HepG2 (cell line): ENCODE measurements around the gene KBTBD2. TPM values are rescaled to one million over a fixed set of nuclear protein-coding genes. Genes with fewer than 3 reads are reported as not detected.

Experiments used
- ARNT2 ChIP-seq: sonication (generic); formaldehyde crosslinking; IDR thresholded peaks from 2 replicates; pipeline ENCODE4 v1.8.0; 2022; ENCODE audit warnings: mild to moderate bottlenecking, low read depth, missing genetic modification reagents, moderate library complexity
- CENPX ChIP-seq: sonication (generic); formaldehyde crosslinking; IDR thresholded peaks from 2 replicates; pipeline ENCODE4 v1.9.0; 2021; ENCODE audit warnings: mild to moderate bottlenecking, missing genetic modification reagents, moderate library complexity
- E2F2 ChIP-seq: sonication (generic); formaldehyde crosslinking; IDR thresholded peaks from 2 replicates; pipeline ENCODE4 v1.4.0; 2020; ENCODE audit warnings: missing genetic modification reagents, borderline replicate concordance
- EEA1 ChIP-seq: sonication (generic); formaldehyde crosslinking; IDR thresholded peaks from 2 replicates; pipeline ENCODE4 v1.5.1; 2020; ENCODE audit warnings: mild to moderate bottlenecking, missing genetic modification reagents, borderline replicate concordance
- HNRNPL ChIP-seq: fragments of 200-400 bp; formaldehyde crosslinking; IDR thresholded peaks from 2 replicates; pipeline ENCODE4 v1.6.1; 2017; ENCODE audit warnings: mild to moderate bottlenecking, low read depth, low read length
- IKZF1 ChIP-seq: fragments of 450-650 bp; IDR thresholded peaks from 2 replicates; pipeline ENCODE4 v1.7.1; 2016
- JARID2 ChIP-seq: sonication (generic); formaldehyde crosslinking; IDR thresholded peaks from 2 replicates; pipeline ENCODE4 v1.8.1; 2023; ENCODE audit warnings: missing genetic modification reagents, inconsistent platforms; ENCODE audit not compliant: insufficient replicate concordance
- KLF15 ChIP-seq: sonication (generic); formaldehyde crosslinking; IDR thresholded peaks from 2 replicates; pipeline ENCODE4 v1.8.1; 2023; ENCODE audit warnings: borderline replicate concordance, mild to moderate bottlenecking, inconsistent platforms, missing genetic modification reagents, mixed read lengths
- KMT2B ChIP-seq: IDR thresholded peaks from 2 replicates; pipeline ENCODE4 v1.6.1; 2016; ENCODE audit warnings: missing genetic modification reagents, missing compliant biosample characterization
- MAZ ChIP-seq, 2 experiments: sonication (generic) in 1 of 2; formaldehyde crosslinking in 1 of 2; IDR thresholded peaks; 2 replicates each; pipeline versions ENCODE4 v1.5.0 to v1.6.1; 2012 to 2020; ENCODE audit warnings: low read depth in 2 of 2, mild to moderate bottlenecking in 2 of 2, borderline replicate concordance in 1 of 2, improper control_type of control experiment in 1 of 2, low read length in 1 of 2, missing genetic modification reagents in 1 of 2, moderate library complexity in 1 of 2
- NBN ChIP-seq: fragments of 450-650 bp; conservative IDR thresholded peaks from 2 replicates; pipeline ENCODE4 v1.6.1; 2017
- PRDM15 ChIP-seq: sonication (generic); formaldehyde crosslinking; IDR thresholded peaks from 2 replicates; pipeline ENCODE4 v1.4.0; 2020; ENCODE audit warnings: missing genetic modification reagents
- SOX5 ChIP-seq: IDR thresholded peaks from 2 replicates; pipeline ENCODE4 v1.6.1; 2016; ENCODE audit warnings: borderline replicate concordance
- TMF1 ChIP-seq: sonication (generic); formaldehyde crosslinking; IDR thresholded peaks from 2 replicates; pipeline ENCODE4 v1.8.1; 2022; ENCODE audit warnings: low read depth, missing genetic modification reagents
- ZBTB8A ChIP-seq: sonication (generic); formaldehyde crosslinking; IDR thresholded peaks from 2 replicates; pipeline ENCODE4 v1.4.0; 2020; ENCODE audit warnings: mild to moderate bottlenecking, low read depth, missing genetic modification reagents, borderline replicate concordance
- ZFAT ChIP-seq: sonication (generic); formaldehyde crosslinking; conservative IDR thresholded peaks from 2 replicates; pipeline ENCODE4 v1.8.1; 2023; ENCODE audit warnings: missing genetic modification reagents, inconsistent platforms
- ZIK1 ChIP-seq: sonication (generic); formaldehyde crosslinking; IDR thresholded peaks from 2 replicates; pipeline ENCODE4 v1.5.0; 2020; ENCODE audit warnings: mild to moderate bottlenecking, low read depth, missing genetic modification reagents, borderline replicate concordance
- ZNF205 ChIP-seq: IDR thresholded peaks from 2 replicates; pipeline ENCODE4 v1.6.1; 2018; ENCODE audit warnings: missing biosample characterization, missing genetic modification reagents
- ZNF496 ChIP-seq: sonication (generic); formaldehyde crosslinking; IDR thresholded peaks from 2 replicates; pipeline ENCODE4 v1.8.1; 2023; ENCODE audit warnings: mild to moderate bottlenecking, moderate library complexity, missing genetic modification reagents; ENCODE audit not compliant: insufficient replicate concordance
- ZNF556 ChIP-seq: sonication (generic); formaldehyde crosslinking; IDR thresholded peaks from 2 replicates; pipeline ENCODE4 v1.4.0; 2020; ENCODE audit warnings: mild to moderate bottlenecking, missing genetic modification reagents, borderline replicate concordance
- ZNF607 ChIP-seq: sonication (generic); formaldehyde crosslinking; IDR thresholded peaks from 2 replicates; pipeline ENCODE4 v1.5.1; 2020; ENCODE audit warnings: missing genetic modification reagents, mild to moderate bottlenecking, borderline replicate concordance
- ZNF660 ChIP-seq: sonication (generic); formaldehyde crosslinking; IDR thresholded peaks from 2 replicates; pipeline ENCODE4 v1.5.1; 2020; ENCODE audit warnings: mild to moderate bottlenecking, low read depth, missing genetic modification reagents, borderline replicate concordance
- ZNF747 ChIP-seq: sonication (generic); formaldehyde crosslinking; IDR thresholded peaks from 2 replicates; pipeline ENCODE4 v1.8.1; 2023; ENCODE audit warnings: missing genetic modification reagents, mild to moderate bottlenecking, borderline replicate concordance
- ZNF781 ChIP-seq: sonication (generic); formaldehyde crosslinking; IDR thresholded peaks from 2 replicates; pipeline ENCODE4 v1.5.1; 2020; ENCODE audit warnings: borderline replicate concordance, mild to moderate bottlenecking, missing genetic modification reagents; ENCODE audit errors: not compliant biosample characterization
- ZNF788 ChIP-seq: sonication (generic); formaldehyde crosslinking; IDR thresholded peaks from 2 replicates; pipeline ENCODE4 v1.5.0; 2020; ENCODE audit warnings: mild to moderate bottlenecking, missing genetic modification reagents, borderline replicate concordance
- polyA plus RNA-seq, 8 experiments: library from polyadenylated mRNA; depleted of rRNA in 3 of 8; stranded (reverse) in 7 of 8; unstranded in 1 of 8; fragments of >200 nt; fragmentation: Illumina TruSeq in 4 of 8; extraction: Trizol in 4 of 8; gene quantifications; 2 replicates each; pipeline versions ENCODE4 v1.2.1 to v1.2.3, GENCODE V29; 2011 to 2016; ENCODE audit warnings: low read depth in 4 of 8, missing spikeins in 1 of 8, mixed read lengths in 1 of 8; ENCODE audit not compliant: insufficient read depth in 1 of 8
- total RNA-seq, 5 experiments: library from RNA; depleted of rRNA; stranded (reverse); fragments of >200 nt; fragmentation: Illumina TruSeq; extraction: Trizol; gene quantifications; 2 replicates each; pipeline ENCODE4 v1.2.3, GENCODE V29; 2016; ENCODE audit warnings: low read depth in 1 of 5

Gene KBTBD2
- total and polyA plus RNA-seq, 2 of the 13 experiments (the other 11 are each of a cell fraction or from before 2014, with no cell fraction given): 24.0 to 25.2 TPM

DNA sequence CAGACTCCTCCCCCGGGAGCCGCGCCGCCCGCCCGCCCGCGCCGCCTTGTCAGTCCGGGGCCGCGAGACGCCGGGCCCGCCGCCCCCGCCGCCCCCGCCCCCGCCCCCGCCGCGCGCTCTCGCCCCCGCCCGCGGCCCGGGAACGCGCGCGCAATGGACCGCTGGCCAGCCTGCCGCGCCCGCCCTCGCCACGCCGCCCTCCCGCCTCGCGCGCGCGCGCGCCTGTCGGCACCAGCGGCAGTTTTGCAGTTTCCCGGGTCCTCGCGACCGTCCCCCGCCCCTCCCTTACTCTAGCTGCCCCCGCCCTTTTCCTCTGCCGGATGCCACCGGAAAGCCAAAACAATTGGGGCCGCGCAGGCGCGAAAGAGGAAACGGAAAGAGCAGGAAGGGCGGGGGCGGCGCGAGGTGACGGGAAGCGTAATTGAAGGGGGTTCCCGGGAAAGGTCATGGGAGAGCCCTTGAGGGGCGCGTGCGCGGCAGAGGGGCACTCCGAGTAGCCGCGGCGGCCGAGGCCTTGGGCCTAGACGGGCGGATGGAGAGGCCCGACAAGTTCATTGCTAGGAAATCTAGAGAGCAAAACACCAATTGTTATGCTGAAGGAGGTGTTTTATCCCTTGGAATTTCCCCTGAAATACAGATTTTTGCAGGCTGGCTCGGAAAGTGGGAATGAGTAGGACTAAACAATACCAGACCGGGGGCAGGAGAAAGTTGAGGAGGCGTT lies 400 bp upstream of the KBTBD2 start (continued):
- no peak for TF ChIP-seq ZNF205
- TF ChIP-seq ARNT2: no peak
- TF ChIP-seq ZNF788 (CRISPR knock-in tag): peak; percentile 57; the same call in 1 of the 2 replicates
- TF ChIP-seq ZFAT: peak; percentile 1; the same call in 1 of the 2 replicates
- TF ChIP-seq ZIK1 (CRISPR knock-in tag): no peak
- TF ChIP-seq HNRNPL: peak; percentile 45; the same call in 1 of the 2 replicates
- no peak for TF ChIP-seq ZBTB8A (CRISPR knock-in tag)
- peak; percentile 72; the same call in 1 of the 2 replicates for TF ChIP-seq SOX5
- no peak for TF ChIP-seq ZNF660 (CRISPR knock-in tag)
- peak; percentile 90; the same call in 1 of the 2 replicates for TF ChIP-seq MAZ (IDR thresholded peaks at IDR 0.05; ENCODE audit: borderline replicate concordance, low read depth, low read length)
- TF ChIP-seq MAZ (CRISPR knock-in tag; IDR thresholded peaks at IDR 0.05; ENCODE audit: low read depth): peak; percentile 24
- no peak for TF ChIP-seq ZNF781 (CRISPR knock-in tag)
- TF ChIP-seq ZNF496 (CRISPR knock-in tag): no peak
- TF ChIP-seq E2F2 (CRISPR knock-in tag): no peak
- no peak for TF ChIP-seq CENPX (CRISPR knock-in tag)
- peak; percentile 53; the same call in 1 of the 2 replicates for TF ChIP-seq ZNF556 (CRISPR knock-in tag)
- no peak; the same call in 1 of the 2 replicates for TF ChIP-seq EEA1 (CRISPR knock-in tag)
- no peak for TF ChIP-seq JARID2
- TF ChIP-seq TMF1 (CRISPR knock-in tag): no peak
- no peak for TF ChIP-seq PRDM15
- TF ChIP-seq NBN: no peak
- TF ChIP-seq KMT2B (CRISPR knock-in tag): peak; percentile 66; the same call in 1 of the 2 replicates
- peak; percentile 51 for TF ChIP-seq ZNF747
- no peak for TF ChIP-seq KLF15 (CRISPR knock-in tag)
- no peak for TF ChIP-seq IKZF1
- no peak for TF ChIP-seq ZNF607 (CRISPR knock-in tag)
